GM23248 (cell line): ENCODE data around the gene PTGES2. TPM values are rescaled to one million over a fixed set of nuclear protein-coding genes. Genes with fewer than 3 reads are reported as not detected.

Experiments used
- DNase-seq: peaks from one replicate; pipeline ENCODE4 v3.0.0-alpha.2; 2015
- H2AFZ ChIP-seq: fragments of 200-600 bp; sonication (generic); 2 replicates; pipeline ENCODE4 v1.6.1; 2016; ENCODE audit warnings: antibody characterized with exemption
- H3F3A ChIP-seq: fragments of 200-600 bp; sonication (generic); 2 replicates; pipeline ENCODE4 v1.6.1; 2016; ENCODE audit warnings: mild to moderate bottlenecking, antibody characterized with exemption, mixed run types; ENCODE audit not compliant: insufficient read depth
- H3K27ac ChIP-seq: fragments of 200-600 bp; sonication (generic); 2 replicates; pipeline ENCODE4 v1.5.1; 2016; ENCODE audit warnings: mild to moderate bottlenecking
- H3K27me3 ChIP-seq: fragments of 200-600 bp; sonication (generic); replicated peaks from 2 replicates; pipeline ENCODE4 v1.6.1; 2016; ENCODE audit warnings: mild to moderate bottlenecking; ENCODE audit not compliant: insufficient read depth
- H3K36me3 ChIP-seq: fragments of 200-600 bp; sonication (generic); 2 replicates; pipeline ENCODE4 v1.6.1; 2016; ENCODE audit warnings: low read depth, mild to moderate bottlenecking
- H3K4me1 ChIP-seq: fragments of 200-600 bp; sonication (generic); 2 replicates; pipeline ENCODE4 v1.6.1; 2016; ENCODE audit warnings: mild to moderate bottlenecking; ENCODE audit not compliant: insufficient read depth
- H3K4me2 ChIP-seq: fragments of 200-600 bp; sonication (generic); one replicate; pipeline ENCODE4 v1.6.1; 2016; ENCODE audit warnings: mild to moderate bottlenecking; ENCODE audit not compliant: unreplicated experiment
- H3K4me3 ChIP-seq: fragments of 200-600 bp; sonication (generic); 2 replicates; pipeline ENCODE4 v1.5.1; 2016; ENCODE audit warnings: mild to moderate bottlenecking
- H3K79me2 ChIP-seq: fragments of 200-600 bp; sonication (generic); 2 replicates; pipeline ENCODE4 v1.6.1; 2016; ENCODE audit warnings: mild to moderate bottlenecking; ENCODE audit not compliant: insufficient read depth
- H3K9ac ChIP-seq: fragments of 200-600 bp; sonication (generic); 2 replicates; pipeline ENCODE4 v1.6.1; 2016; ENCODE audit warnings: mild to moderate bottlenecking
- H3K9me2 ChIP-seq: fragments of 200-600 bp; sonication (generic); 2 replicates; pipeline ENCODE4 v1.6.1; 2016; ENCODE audit warnings: mixed run types, mild to moderate bottlenecking, moderate library complexity; ENCODE audit not compliant: insufficient read depth
- H3K9me3 ChIP-seq: fragments of 200-600 bp; sonication (generic); one replicate; pipeline ENCODE4 v1.6.1; 2017; ENCODE audit warnings: low read depth
- H4K20me1 ChIP-seq: fragments of 200-600 bp; sonication (generic); 2 replicates; pipeline ENCODE4 v1.6.0; 2016; ENCODE audit not compliant: insufficient read depth
- EZH2 ChIP-seq: fragments of 200-600 bp; sonication (generic); IDR thresholded peaks from 2 replicates; pipeline ENCODE4 v1.6.1; 2018; ENCODE audit warnings: antibody characterized with exemption, mild to moderate bottlenecking; ENCODE audit not compliant: insufficient read depth, poor library complexity, severe bottlenecking
- EZH2phosphoT487 ChIP-seq: fragments of 200-600 bp; sonication (generic); IDR thresholded peaks from 2 replicates; pipeline ENCODE4 v1.6.1; 2018; ENCODE audit warnings: antibody characterized with exemption, moderate library complexity, mild to moderate bottlenecking, low read depth; ENCODE audit not compliant: insufficient read depth
- WGBS, 2 experiments: methylation state at CpG; one replicate each; pipeline ENCODE4 v1.1.6; 2015 to 2017; ENCODE audit warnings: low lambda C conversion rate in 2 of 2, low coverage in 1 of 2; ENCODE audit errors: missing lambda C conversion rate in 2 of 2; 5-methylcytosine and 5-hydroxymethylcytosine counted together
- in situ Hi-C: fragments of 300-500 bp; cut with MboI; formaldehyde crosslinking; loops from 2 replicates; pipeline ENCODE4 v1.15.0; 2020
- polyA plus RNA-seq: library from polyadenylated mRNA; unstranded; fragments of >200 nt; fragmentation: Nextera tagmentation; extraction: Ambion mirVana; gene quantifications from 2 replicates; pipeline ENCODE4 v1.2.1, GENCODE V29; 2016
- total RNA-seq: library from RNA; depleted of rRNA; stranded (reverse); fragments of >200 nt; shearing (Covaris generic); gene quantifications from 2 replicates; pipeline ENCODE4 v1.2.3, GENCODE V29; 2014

The PTGES2 gene
- total and polyA plus RNA-seq, 2 experiments from 2014 or later: 63.3 to 68.6 TPM

- no peak for TF ChIP-seq EZH2phosphoT487
- Histone ChIP-seq H2AFZ (peak overlapping the region; percentile 96), H3F3A (no peaks in the 10 kb centered on the region), H3K27ac (no peak overlapping the region; the same call in 1 of the 2 replicates), H3K4me2 (peak overlapping the region; percentile 84), H3K4me1 (peaks cover 9% of the 10 kb centered on the region; the same call in 1 of the 2 replicates), H4K20me1 (no peaks in the 10 kb centered on the region; the same call in 1 of the 2 replicates), H3K79me2 (peaks cover 29% of the 10 kb centered on the region), H3K9me3 (no peaks in the 10 kb centered on the region), H3K9me2 (no peaks in the 10 kb centered on the region), H3K27me3 (no peaks in the 10 kb centered on the region), H3K4me3 (peak overlapping the region; percentile 98), H3K36me3 (no peaks in the 10 kb centered on the region), H3K9ac (peak overlapping the region; percentile 96)
- DNase-seq: peak; percentile 31
- 38 to 41% methylated on average over 28 to 29 of the region's 29 CpGs for WGBS, 2 experiments
- in situ Hi-C loops: no loop called here
These were observed 1.5 kb upstream of the PTGES2 start for GRCh38 chr9:128128836-128129590.

GRCh38 chr9:128127990-128128835 is 684 bp upstream of the PTGES2 start:
- Histone ChIP-seq H3K27ac (peak overlapping the region; percentile 97), H3K9me3 (no peaks in the 10 kb centered on the region), H3K36me3 (no peaks in the 10 kb centered on the region), H3K79me2 (peaks cover 29% of the 10 kb centered on the region), H3K9me2 (no peaks in the 10 kb centered on the region), H3F3A (no peaks in the 10 kb centered on the region), H2AFZ (peak overlapping the region; percentile 96), H3K9ac (peak overlapping the region; percentile 96), H3K4me3 (peak overlapping the region; percentile 98), H3K4me2 (peak overlapping the region; percentile 84), H3K27me3 (no peaks in the 10 kb centered on the region), H4K20me1 (no peaks in the 10 kb centered on the region; the same call in 1 of the 2 replicates), H3K4me1 (peaks cover 9% of the 10 kb centered on the region; the same call in 1 of the 2 replicates)
- DNase-seq: peak; percentile 94
- in situ Hi-C loops: no loop called here
- 0 to 1% methylated on average over 68 to 82 of the region's 82 CpGs for WGBS, 2 experiments
- TF ChIP-seq EZH2phosphoT487 (no peak), EZH2 (no peak)

- Histone ChIP-seq H3K27me3 (no peaks in the 10 kb centered on the region), H3F3A (no peaks in the 10 kb centered on the region), H3K4me1 (peaks cover 9% of the 10 kb centered on the region; the same call in 1 of the 2 replicates), H2AFZ (no peak overlapping the region), H3K36me3 (no peaks in the 10 kb centered on the region), H3K79me2 (peaks cover 29% of the 10 kb centered on the region), H3K27ac (no peak overlapping the region), H3K4me3 (peak overlapping the region; percentile 98), H4K20me1 (no peaks in the 10 kb centered on the region; the same call in 1 of the 2 replicates), H3K9me2 (no peaks in the 10 kb centered on the region), H3K9ac (peak overlapping the region; percentile 25; the same call in 1 of the 2 replicates), H3K9me3 (no peaks in the 10 kb centered on the region), H3K4me2 (peak overlapping the region; percentile 71)
- 50 to 51% methylated on average over 10 of the region's 10 CpGs for WGBS, 2 experiments
- no peak for DNase-seq
- in situ Hi-C loops: no loop called here
- TF ChIP-seq EZH2 (no peak), EZH2phosphoT487 (no peak)
These were observed 1.8 kb downstream of the PTGES2 start for GRCh38 chr9:128125580-128126354.
